Astrocyte of the spinal cord (primary cell): ENCODE results near the gene ITSN1.

Experiments
- DNase-seq: peaks from one replicate; pipeline ENCODE4 v3.0.0; 2011; ENCODE audit warnings: low read depth, low spot score
- H3K4me3 ChIP-seq: 2 replicates; pipeline ENCODE4 v1.5.1; 2011; ENCODE audit warnings: low read depth, mild to moderate bottlenecking, low read length, moderate library complexity
- CTCF ChIP-seq: IDR thresholded peaks from 2 replicates; pipeline ENCODE4 v1.5.1; 2012; ENCODE audit warnings: low read depth, mild to moderate bottlenecking, low read length, inconsistent platforms
- in situ Hi-C: cut with HindIII; loops from 2 replicates; pipeline ENCODE4 v1.10.0; 2017; ENCODE audit warnings: low sequenced_read_pairs

ITSN1 gene

GRCh38 chr21:33937146-33937545 lies 294.8 kb downstream of the ITSN1 start:
- no peak overlapping the region for H3K4me3 ChIP-seq
- no peak for TF ChIP-seq CTCF
- no peak for DNase-seq
- in situ Hi-C loops = no loop called here

GRCh38 chr21:33937931-33938339 lies 295.6 kb downstream of the ITSN1 start:
- in situ Hi-C loops = no loop called here
- no peak overlapping the region for H3K4me3 ChIP-seq
- DNase-seq = no peak

GRCh38 chr21:33938381-33938780 lies 296.1 kb downstream of the ITSN1 start:
- H3K4me3 ChIP-seq = no peak overlapping the region
- in situ Hi-C loops = no loop called here
- no peak for TF ChIP-seq CTCF
- DNase-seq = no peak

More at GRCh38 chr21:33937931-33938339, 295.6 kb downstream of the ITSN1 start:
- no peak for TF ChIP-seq CTCF

- H3K4me3 ChIP-seq = no peak overlapping the region
- TF ChIP-seq CTCF = no peak
- in situ Hi-C loops = no loop called here
- no peak for DNase-seq
Observed at GRCh38 chr21:33939226-33939625, 296.9 kb downstream of the ITSN1 start.

- TF ChIP-seq CTCF = no peak
Observed at GRCh38 chr21:33940164-33940880, 298.0 kb downstream of the ITSN1 start.

GRCh38 chr21:33940881-33941245 lies 298.6 kb downstream of the ITSN1 start:
- peak; percentile 56 for DNase-seq
- in situ Hi-C loops = no loop called here
- TF ChIP-seq CTCF = no peak
- H3K4me3 ChIP-seq = no peak overlapping the region

More at GRCh38 chr21:33940164-33940880, 298.0 kb downstream of the ITSN1 start:
- peak; percentile 56 for DNase-seq
- in situ Hi-C loops = no loop called here
- H3K4me3 ChIP-seq = no peak overlapping the region

GRCh38 chr21:33942426-33942825 lies 300.1 kb downstream of the ITSN1 start:
- TF ChIP-seq CTCF = no peak
- no peak for DNase-seq
- in situ Hi-C loops = no loop called here
- H3K4me3 ChIP-seq = no peak overlapping the region
